ENCODE measurements around the gene CNTD1.

CNTD1 gene

GRCh38 chr17:42803074-42803883 lies 4.6 kb downstream of the CNTD1 start:
- no peak for DNase-seq (ENCODE audit: low spot score)

- DNase-seq (ENCODE audit: low spot score): no peak
Observed at GRCh38 chr17:42804918-42805367, 6.3 kb downstream of the CNTD1 start.

- no peak for DNase-seq (ENCODE audit: low spot score)
Observed at GRCh38 chr17:42806249-42806648, 7.6 kb downstream of the CNTD1 start.

- DNase-seq (ENCODE audit: low spot score): no peak
Observed at GRCh38 chr17:42809250-42809649, 10.6 kb downstream of the CNTD1 start.

- DNase-seq (ENCODE audit: low spot score): no peak
Observed at GRCh38 chr17:42814633-42815399, 16.2 kb downstream of the CNTD1 start.

GRCh38 chr17:42817866-42818265 lies 19.2 kb downstream of the CNTD1 start:
- DNase-seq (ENCODE audit: low spot score): no peak

GRCh38 chr17:42818379-42818778 lies 19.7 kb downstream of the CNTD1 start:
- DNase-seq (ENCODE audit: low spot score): no peak

- peak; percentile 76 for DNase-seq (ENCODE audit: low spot score)
Observed at GRCh38 chr17:42819939-42820535, 21.4 kb downstream of the CNTD1 start.

- no peak for DNase-seq (ENCODE audit: low spot score)
Observed at GRCh38 chr17:42821176-42821575, 22.5 kb downstream of the CNTD1 start.

- no peak for DNase-seq (ENCODE audit: low spot score)
Observed at GRCh38 chr17:42827472-42827871, 28.8 kb downstream of the CNTD1 start.

- DNase-seq (ENCODE audit: low spot score): no peak
Observed at GRCh38 chr17:42830971-42831370, 32.3 kb downstream of the CNTD1 start.

GRCh38 chr17:42832213-42832933 lies 33.7 kb downstream of the CNTD1 start:
- no peak for DNase-seq (ENCODE audit: low spot score)

GRCh38 chr17:42832934-42833766 lies 34.5 kb downstream of the CNTD1 start, which contains the start of gene PSME3:
PSME3 (plus strand) TSS chr17:42833397; CDS start chr17:42833632, 235 bp downstream.
- peak; percentile 93 for DNase-seq (ENCODE audit: low spot score)

GRCh38 chr17:42833767-42834422 lies 35.2 kb downstream of the CNTD1 start:
- DNase-seq (ENCODE audit: low spot score): no peak

- DNase-seq (ENCODE audit: low spot score): no peak
Observed at GRCh38 chr17:42835732-42836131, 37.1 kb downstream of the CNTD1 start.

- no peak for DNase-seq (ENCODE audit: low spot score)
Observed at GRCh38 chr17:42841975-42842685, 43.5 kb downstream of the CNTD1 start.

GRCh38 chr17:42843358-42843934 lies 44.8 kb downstream of the CNTD1 start:
- DNase-seq (ENCODE audit: low spot score): peak; percentile 64

GRCh38 chr17:42844271-42844670 lies 45.6 kb downstream of the CNTD1 start, which contains the start of gene AOC2:
AOC2 (plus strand) TSS chr17:42844580; CDS start chr17:42844627, 47 bp downstream.
- no peak for DNase-seq (ENCODE audit: low spot score)
